Ascending aorta (tissue), 2 donors: ENCODE measurements around the gene ZNF423. TPM values are rescaled to one million over a fixed set of nuclear protein-coding genes. Genes with fewer than 3 reads are reported as not detected.
A peak's percentile ranks its signal among the peaks of the same experiment; 100 is the strongest.

Experiments
- DNase-seq, 2 donors: peaks; one replicate each; pipeline ENCODE4 v3.0.0-alpha.2; 2019; ENCODE audit warnings: low spot score in 2 of 2
- H3K27ac ChIP-seq, 2 donors: fragments of 200-600 bp; sonication (generic); one replicate each; pipeline ENCODE4 v1.5.1; 2016 to 2017; ENCODE audit warnings: mild to moderate bottlenecking in 1 of 2
- H3K27me3 ChIP-seq: fragments of 200-600 bp; sonication (generic); one replicate; pipeline ENCODE4 v1.5.1; 2017
- H3K36me3 ChIP-seq, 2 donors: fragments of 200-600 bp; sonication (generic); one replicate each; pipeline ENCODE4 v1.5.1; 2016
- H3K4me1 ChIP-seq, 2 donors: fragments of 200-600 bp; sonication (generic); one replicate each; pipeline ENCODE4 v1.5.1; 2016 to 2017; ENCODE audit warnings: mild to moderate bottlenecking in 1 of 2
- H3K4me3 ChIP-seq, 2 donors: fragments of 200-600 bp; sonication (generic); one replicate each; pipeline ENCODE4 v1.5.1; 2016 to 2017; ENCODE audit warnings: mild to moderate bottlenecking in 1 of 2
- H3K9me3 ChIP-seq, 2 donors: fragments of 200-600 bp; sonication (generic); one replicate each; pipeline ENCODE4 v1.5.1; 2016
- intact Hi-C: fragments of 100-400 bp; cut with DNase I; formaldehyde crosslinking; loops from one replicate; pipeline ENCODE4 v1.15.1; 2023
- total RNA-seq: library from RNA; depleted of rRNA; stranded (reverse); fragments of >200 nt; gene quantifications from one replicate; pipeline ENCODE4 v1.1.0, GENCODE V29; 2016
- TF ChIP-seq, protein P1 (sequence below), 3 experiments: fragments of 200-600 bp in 2 of 3; fragments of 450-650 bp in 1 of 3; sonication (generic) in 2 of 3; IDR thresholded peaks; one replicate each; pipeline ENCODE4 v1.5.1; 2016 to 2019; ENCODE audit warnings: antibody characterized with exemption in 3 of 3, mild to moderate bottlenecking in 1 of 3, moderate library complexity in 1 of 3

ZNF423 gene
- total RNA-seq, 1 donor from 2014 or later, result 42.9 TPM

DNA sequence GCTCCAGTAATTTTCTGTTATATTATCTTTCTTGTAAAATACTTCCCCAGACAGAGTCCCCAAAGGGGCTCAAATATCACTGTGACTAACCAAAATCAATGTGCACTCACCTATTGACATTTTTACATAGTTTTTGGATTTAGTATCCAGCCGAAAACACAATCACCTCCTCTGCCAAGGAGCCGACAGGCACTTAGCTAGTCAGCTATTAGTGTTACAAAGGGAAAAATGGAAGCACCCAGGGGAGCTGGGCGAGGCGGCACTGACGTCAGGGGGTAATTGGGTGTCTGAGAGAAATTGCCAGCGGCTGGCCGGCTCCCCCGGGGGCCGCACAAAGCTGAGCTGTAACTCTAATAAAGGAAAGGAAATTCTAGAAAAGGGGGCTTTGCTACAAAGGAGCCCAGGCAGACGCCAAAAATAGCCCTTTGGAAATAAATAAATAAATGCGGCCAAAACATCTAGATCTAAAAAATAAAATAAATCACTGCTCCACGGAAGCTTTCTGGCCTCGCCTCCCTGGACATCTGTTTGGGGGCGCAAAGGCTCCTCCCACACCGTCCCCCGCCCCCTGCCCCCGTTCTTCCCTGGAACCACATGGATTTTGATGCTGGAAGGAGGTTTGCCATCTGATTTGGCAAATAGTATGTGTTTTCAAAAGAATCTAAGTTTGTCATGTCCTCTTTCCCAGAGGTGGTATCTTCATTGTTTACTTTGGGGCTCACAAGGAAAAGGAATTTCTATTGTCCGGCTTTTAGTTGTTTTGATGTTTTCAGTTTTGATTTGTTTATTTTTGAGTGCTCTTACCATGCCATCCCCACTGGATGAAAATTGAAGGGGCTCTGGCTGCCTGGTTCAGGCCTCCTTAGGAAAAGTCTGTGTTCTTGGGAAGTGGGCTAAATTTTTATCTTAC, 156.7 kb downstream of the ZNF423 start:
- Histone ChIP-seq H3K4me1 (peaks cover 7 to 25% of the 10 kb centered on the region in 2 donors), H3K9me3 (no peaks in the 10 kb centered on the region), H3K36me3 (no peaks in the 10 kb centered on the region), H3K4me3 (peak overlapping the region; percentile 28 to 60), H3K27ac (peak overlapping the region; percentile 88 to 89), H3K27me3 (no peaks in the 10 kb centered on the region)
- DNase-seq, result peak in 1 of 2 donors; percentile 87
- intact Hi-C loops, result loop anchor here (2.0 to 5.0 kb wide), 3 partner anchors 47 to 453 kb away; partner anchors contain the start of gene TENT4B
- TF ChIP-seq, protein P1, sequence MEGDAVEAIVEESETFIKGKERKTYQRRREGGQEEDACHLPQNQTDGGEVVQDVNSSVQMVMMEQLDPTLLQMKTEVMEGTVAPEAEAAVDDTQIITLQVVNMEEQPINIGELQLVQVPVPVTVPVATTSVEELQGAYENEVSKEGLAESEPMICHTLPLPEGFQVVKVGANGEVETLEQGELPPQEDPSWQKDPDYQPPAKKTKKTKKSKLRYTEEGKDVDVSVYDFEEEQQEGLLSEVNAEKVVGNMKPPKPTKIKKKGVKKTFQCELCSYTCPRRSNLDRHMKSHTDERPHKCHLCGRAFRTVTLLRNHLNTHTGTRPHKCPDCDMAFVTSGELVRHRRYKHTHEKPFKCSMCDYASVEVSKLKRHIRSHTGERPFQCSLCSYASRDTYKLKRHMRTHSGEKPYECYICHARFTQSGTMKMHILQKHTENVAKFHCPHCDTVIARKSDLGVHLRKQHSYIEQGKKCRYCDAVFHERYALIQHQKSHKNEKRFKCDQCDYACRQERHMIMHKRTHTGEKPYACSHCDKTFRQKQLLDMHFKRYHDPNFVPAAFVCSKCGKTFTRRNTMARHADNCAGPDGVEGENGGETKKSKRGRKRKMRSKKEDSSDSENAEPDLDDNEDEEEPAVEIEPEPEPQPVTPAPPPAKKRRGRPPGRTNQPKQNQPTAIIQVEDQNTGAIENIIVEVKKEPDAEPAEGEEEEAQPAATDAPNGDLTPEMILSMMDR (IDR thresholded peaks at IDR 0.05), result no peak

DNA sequence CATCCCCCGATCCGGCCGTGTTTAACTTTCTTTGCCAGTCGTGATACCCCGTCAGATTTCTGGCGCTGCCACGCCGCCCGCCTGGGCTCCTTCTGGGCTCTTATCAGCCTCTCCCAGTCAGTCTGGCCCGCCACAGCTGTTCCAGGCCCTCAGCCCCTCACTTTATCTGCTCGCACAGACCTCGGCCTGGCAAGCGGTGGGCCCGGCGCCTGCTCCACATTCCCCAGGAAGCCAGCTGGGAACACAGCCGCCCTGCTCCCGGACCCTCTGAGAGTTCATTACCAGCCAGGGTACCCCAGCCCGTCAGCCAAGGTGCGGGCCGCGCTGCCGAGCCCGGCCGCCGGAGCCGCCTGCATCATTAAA, 157.5 kb downstream of the ZNF423 start:
- no peaks in the 10 kb centered on the region for H3K36me3 ChIP-seq
- no peaks in the 10 kb centered on the region for H3K27me3 ChIP-seq
- H3K4me3 ChIP-seq, result peak overlapping the region; percentile 28 to 60
- intact Hi-C loops, result loop anchor here (2.0 to 5.0 kb wide), 3 partner anchors 46 to 454 kb away; partner anchors contain the start of gene TENT4B
- peaks cover 7 to 25% of the 10 kb centered on the region in 2 donors for H3K4me1 ChIP-seq
- no peaks in the 10 kb centered on the region for H3K9me3 ChIP-seq
- TF ChIP-seq, protein P1 (IDR thresholded peaks at IDR 0.05), result no peak
- peak overlapping the region; percentile 88 to 89 for H3K27ac ChIP-seq
- DNase-seq, result no peak

DNA sequence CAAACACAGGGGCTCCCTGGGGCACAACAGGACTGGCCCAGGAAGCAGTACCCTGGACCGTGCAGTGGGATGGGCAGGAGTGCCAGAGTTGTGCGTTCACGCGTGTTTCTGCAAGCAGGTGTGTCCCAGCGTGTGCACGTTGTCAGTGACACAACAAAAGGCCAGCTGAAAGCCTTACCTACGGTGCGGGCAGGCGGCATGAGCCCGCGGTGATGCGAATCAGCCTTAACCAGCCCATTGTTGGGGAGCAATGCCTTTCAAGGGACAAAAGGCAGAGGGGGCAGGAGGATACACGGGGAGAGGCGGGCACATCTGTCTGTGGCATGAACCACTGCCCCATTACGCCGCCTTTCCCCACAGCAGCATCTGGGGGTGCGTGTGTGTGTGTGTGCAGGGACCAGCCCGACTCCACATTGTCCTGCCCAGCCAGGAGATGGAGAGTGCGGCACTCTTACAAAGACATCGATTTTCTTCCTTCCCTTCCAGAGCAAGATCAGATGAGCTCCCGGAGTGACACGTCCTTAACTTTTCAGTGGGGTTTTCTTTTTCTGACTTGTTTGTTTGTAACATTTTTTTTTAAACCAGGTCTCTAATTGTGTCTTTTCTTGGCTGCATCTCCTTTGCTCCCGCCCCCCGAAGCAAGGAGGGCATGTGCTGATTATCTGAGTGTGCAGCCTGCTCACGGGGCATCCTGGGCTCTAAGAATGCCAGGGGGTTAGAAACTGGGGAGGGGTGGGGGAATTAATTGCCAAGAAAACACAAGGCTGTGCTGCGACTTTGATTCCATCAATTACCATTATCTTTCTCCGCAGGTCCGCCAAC, 158.1 kb downstream of the ZNF423 start:
- H3K36me3 ChIP-seq, result no peaks in the 10 kb centered on the region
- H3K4me3 ChIP-seq, result peak overlapping the region; percentile 28 to 60
- H3K4me1 ChIP-seq, result peaks cover 7 to 25% of the 10 kb centered on the region in 2 donors
- DNase-seq, result no peak
- H3K27ac ChIP-seq, result peak overlapping the region; percentile 88 to 89
- TF ChIP-seq, protein P1 (IDR thresholded peaks at IDR 0.05), result no peak
- no peaks in the 10 kb centered on the region for H3K27me3 ChIP-seq
- intact Hi-C loops, result loop anchor here (2.0 to 5.0 kb wide), 3 partner anchors 46 to 454 kb away; partner anchors contain the start of gene TENT4B
- no peaks in the 10 kb centered on the region for H3K9me3 ChIP-seq

DNA sequence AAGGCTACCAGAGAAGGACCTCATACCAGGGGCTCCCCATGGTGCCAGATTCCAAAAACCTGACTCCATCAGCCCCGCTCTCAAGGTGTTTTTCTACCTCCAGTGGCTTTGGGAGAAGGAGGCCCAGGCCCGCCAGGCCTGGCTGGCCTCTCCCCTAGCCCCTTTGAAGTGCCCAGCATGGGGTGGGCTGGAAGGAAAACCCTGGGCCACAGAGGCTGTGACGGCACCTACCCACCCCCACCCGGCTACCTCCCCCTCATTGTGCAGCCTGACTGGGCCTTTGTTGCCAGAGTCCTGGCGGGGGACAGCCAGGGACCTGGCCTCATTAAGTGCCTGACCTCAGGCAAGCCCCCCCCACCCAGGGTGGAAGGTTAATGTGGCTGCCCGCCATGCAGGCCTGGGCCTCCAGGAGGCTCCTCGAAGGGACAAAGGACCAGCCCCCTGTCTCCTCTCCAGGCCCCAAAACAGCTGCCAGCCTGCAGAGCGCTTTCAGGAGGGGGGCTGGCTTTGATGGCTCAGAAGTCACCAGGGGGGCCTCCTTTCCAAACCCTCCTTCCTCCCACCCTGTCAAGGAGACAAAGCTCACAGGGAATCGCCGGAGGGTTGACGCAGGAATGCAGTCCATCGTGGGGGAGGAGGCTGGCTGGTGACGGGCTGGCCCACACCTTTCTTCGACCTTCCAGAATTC, 159.4 kb downstream of the ZNF423 start:
- H3K27me3 ChIP-seq, result no peaks in the 10 kb centered on the region
- TF ChIP-seq, protein P1 (IDR thresholded peaks at IDR 0.05), result no peak
- intact Hi-C loops, result loop anchor here (5.0 kb wide), 2 partner anchors 44 to 456 kb away; partner anchors contain the start of gene TENT4B
- H3K27ac ChIP-seq, result no peak overlapping the region
- no peak for DNase-seq
- H3K4me1 ChIP-seq, result peaks cover 7 to 23% of the 10 kb centered on the region in 2 donors
- H3K9me3 ChIP-seq, result no peaks in the 10 kb centered on the region
- H3K4me3 ChIP-seq, result no peak overlapping the region
- no peaks in the 10 kb centered on the region for H3K36me3 ChIP-seq
